ENCODE results near the gene ADAM8.

Gene ADAM8

DNA sequence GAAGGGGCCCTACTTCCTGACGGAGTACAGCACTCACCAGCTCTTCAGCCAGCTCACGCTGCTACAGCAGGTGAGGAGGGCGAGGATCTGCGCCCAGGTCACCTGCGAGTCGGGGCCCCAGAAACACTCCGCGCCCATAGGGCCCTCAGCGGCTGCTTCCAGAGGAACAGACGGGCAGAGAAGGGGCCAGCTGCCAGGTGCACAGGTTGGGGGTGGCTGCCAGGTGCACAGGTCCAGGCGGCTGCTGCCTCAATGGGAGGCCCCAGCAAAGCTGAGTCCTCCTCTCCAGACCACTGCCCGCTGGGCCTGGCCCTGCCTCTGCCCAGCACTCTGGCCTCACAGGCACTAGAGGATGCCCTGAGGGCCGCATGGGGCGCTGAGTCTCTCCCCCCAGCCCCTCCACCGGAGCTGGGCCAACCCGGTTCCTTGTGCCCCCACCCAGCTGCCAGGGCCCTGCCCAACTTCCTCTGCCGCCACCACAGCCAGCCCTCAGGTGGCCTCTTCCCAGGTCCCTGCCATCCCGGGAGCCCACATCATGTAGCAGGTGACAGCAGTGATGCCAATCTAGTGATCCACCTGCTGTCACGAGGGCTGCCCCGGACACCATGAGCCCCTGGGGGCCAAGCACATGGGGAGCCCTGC is 63.7 kb downstream of the ADAM8 start:
- Histone ChIP-seq H3K36me3 (ENCODE audit: control insufficient read depth in 1 of 2, insufficient read depth in 2 of 2, low read length in 2 of 2) (no peaks in the 10 kb centered on the region), H3K27ac (ENCODE audit: low read length) (no peak overlapping the region), H3K4me1 (ENCODE audit: control insufficient read depth in 1 of 2, insufficient read depth in 2 of 2, low read length in 2 of 2) (no peaks in the 10 kb centered on the region), H3K9me3 (ENCODE audit: control insufficient read depth in 1 of 2, low read length in 2 of 2) (no peaks in the 10 kb centered on the region), H3K4me3 (ENCODE audit: low read depth in 1 of 2, low read length in 2 of 2) (no peak overlapping the region), H3K27me3 (ENCODE audit: low read depth, low read length) (no peaks in the 10 kb centered on the region)
